CD4-positive, alpha-beta T cell treated with Interferon alpha-2 for 1 hour (primary cell): ENCODE measurements around the gene PRPS1.
"Not testable (repeated sequence)": the region's sequence is repeated elsewhere in the genome, so short reads cannot be mapped to it uniquely, and the experiment has no call there.

Experiments
- DNase-seq, 2 donors: peaks; one replicate each; pipeline ENCODE4 v3.0.0-alpha.2; 2020 to 2022

Gene PRPS1

DNA sequence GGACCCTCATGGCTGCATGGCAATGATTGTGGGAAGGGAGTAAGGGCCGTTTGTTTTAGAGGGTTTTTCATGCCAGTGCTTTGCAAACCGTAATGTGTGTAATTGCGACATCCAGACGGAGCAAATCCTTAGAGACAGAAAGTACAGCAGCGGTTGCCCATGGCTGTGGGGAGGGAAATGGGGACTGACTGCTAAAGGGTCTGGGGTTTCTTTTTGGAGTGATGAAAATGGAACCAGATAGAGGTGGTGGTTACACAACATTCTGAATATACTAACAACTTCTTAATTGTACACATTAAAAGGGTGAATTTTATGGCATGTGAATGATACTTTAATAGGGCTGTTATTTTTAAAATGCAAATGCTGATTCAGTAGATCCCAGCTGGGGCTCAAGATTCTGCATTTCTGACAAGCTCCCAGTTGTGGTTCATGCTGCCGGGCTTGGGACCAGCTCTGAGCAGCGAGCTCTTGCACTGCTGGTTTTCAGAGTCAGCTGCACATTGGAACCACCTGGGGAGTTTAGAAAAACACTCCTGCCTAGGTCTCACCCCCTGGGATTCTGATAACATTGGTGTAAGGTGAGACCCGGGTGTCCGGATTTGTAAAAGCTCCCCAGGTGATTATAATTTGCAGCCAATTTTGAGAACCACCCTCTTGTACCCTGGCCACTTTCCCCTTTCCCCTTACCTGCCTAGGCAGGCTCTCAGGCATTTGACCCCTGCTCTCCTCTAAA is 47.7 kb downstream of the PRPS1 start:
- DNase-seq: peak in 1 of 2 donors; percentile 22

DNA sequence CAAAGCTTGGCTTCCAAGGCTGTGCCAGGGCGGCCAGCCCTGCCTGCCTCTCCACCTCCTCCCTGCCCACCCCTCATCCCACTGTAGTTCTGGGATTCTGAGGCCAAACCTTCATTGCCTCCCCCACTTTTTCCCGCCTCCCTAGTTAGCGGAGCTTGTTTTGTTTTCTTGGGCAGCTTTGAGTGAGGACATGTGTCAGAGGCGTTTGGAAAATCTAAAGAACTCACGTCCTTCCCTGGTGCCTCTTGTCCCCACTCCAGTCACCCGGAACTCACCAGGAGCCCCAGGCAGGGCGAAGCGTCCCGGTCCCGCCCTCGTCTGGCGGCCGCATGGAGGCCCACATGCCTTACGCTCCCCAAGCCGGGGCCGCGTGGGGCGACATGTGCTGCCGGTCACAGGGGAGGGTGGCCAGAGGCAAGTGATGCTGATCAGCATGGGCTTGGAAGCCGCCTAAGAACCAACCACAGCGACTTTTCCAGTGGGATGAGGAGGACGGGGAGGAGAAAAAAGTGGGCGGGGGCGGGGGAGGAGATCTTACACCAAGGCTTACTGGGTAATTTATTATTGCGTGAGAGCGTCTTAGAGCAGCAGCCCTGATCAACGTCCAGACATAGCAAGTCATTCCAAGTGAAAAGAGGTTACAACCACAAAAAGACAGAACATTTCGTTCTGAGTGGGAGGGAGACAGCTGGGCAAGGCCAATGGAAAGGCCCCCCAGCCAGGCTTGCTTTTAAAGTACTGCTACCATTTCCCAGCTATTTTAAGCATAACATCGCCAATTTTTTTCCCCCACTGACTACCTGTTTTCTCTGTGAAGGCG is 48.5 kb downstream of the PRPS1 start:
- peak; percentile 50 to 56 for DNase-seq

DNA sequence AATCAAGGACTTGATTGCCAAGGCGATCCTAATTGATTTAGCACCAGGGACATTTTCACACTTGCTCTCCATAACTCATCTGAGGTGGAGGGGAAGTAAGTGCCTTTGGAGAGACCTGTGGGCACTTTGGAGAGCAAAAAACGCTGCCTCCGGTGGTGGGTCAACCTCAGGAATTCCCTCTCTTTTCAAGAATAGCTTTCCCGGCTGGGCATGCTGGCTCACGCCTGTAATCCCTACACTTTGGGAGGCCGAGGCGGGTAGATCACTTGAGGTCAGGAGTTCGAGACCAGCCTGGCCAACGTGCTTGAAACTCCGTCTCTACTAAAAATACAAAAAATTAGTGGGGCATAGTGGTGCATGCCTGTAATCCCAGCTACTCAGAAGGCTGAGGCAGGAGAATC is 49.2 kb downstream of the PRPS1 start:
- DNase-seq: no peak

DNA sequence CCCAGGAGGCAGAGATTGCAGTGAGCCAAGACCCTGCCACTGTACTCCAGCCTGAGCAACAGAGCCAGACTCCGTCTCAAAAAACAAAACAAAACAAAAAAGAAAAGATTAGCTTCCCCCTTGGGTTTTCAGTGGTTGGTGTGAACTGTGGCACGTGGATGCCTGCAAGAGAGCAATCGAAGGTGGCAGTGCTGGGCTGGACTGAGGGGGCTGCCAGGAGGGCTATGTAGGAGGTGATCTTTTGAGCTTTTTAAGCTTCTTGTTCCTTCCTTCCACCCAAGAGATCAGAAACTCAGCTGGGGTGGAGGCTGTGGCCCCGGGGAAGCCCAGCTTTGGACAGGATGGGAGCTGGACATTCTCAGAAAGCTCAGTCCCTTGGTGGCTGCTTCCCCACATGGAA is 49.6 kb downstream of the PRPS1 start:
- DNase-seq: no peak

DNA sequence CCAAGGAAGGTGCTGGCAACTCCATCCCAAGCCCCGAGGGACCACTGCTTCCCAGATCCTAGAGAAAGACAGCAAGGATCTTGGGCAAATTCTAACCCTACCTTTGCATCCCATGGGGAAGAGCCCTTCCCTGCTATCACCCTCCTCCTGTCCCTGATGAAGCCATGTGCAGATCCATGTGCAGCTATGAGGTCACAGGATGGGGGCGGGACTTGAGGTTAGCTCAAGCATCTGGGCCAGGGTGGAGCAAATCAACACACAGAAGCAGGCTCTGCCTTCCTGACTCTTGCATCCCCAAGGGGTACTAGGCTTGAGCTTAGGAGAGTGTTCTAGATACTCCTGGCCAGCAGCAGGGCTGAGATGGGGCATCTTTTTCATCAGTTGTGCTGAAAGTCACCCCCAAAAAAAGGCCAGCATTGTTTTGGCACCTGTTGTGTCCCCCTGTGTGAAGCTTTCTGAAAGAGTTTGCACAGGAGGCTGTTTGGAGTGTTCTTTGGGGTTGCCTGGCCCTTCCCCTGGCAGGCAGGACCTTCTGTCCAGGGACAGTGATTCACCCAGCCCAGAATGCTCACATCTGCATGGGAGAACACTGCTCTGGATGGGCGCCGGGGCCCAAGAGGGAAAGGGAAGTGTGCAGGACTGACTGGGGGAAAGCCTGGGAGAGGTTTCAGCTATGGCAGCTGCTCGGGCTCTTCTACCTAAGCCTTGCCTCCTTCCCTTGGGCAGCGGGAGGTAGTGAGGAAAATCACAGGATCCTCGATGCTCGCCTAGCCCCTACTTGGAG is 50.8 kb downstream of the PRPS1 start:
- peak; percentile 69 to 74 for DNase-seq

DNA sequence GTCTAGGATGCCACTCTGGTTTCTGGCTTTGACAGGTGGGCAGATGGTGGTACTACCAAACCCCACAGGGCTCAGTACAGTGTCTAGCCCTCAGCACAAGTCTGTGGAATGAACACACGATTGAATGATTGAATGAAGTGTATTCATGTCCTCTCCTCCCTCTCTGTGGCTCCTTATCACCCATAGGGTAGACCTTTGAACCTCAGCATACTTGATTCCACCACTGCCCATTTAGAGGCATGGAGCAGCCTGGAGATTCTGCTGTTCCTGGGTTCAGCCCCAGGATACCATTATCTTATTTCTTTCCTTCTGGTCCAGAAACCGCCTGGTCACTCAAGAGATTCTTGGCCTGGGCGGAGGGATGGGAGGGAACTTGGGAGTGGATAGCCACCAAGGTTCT is 53.9 kb downstream of the PRPS1 start:
- DNase-seq: no peak

DNA sequence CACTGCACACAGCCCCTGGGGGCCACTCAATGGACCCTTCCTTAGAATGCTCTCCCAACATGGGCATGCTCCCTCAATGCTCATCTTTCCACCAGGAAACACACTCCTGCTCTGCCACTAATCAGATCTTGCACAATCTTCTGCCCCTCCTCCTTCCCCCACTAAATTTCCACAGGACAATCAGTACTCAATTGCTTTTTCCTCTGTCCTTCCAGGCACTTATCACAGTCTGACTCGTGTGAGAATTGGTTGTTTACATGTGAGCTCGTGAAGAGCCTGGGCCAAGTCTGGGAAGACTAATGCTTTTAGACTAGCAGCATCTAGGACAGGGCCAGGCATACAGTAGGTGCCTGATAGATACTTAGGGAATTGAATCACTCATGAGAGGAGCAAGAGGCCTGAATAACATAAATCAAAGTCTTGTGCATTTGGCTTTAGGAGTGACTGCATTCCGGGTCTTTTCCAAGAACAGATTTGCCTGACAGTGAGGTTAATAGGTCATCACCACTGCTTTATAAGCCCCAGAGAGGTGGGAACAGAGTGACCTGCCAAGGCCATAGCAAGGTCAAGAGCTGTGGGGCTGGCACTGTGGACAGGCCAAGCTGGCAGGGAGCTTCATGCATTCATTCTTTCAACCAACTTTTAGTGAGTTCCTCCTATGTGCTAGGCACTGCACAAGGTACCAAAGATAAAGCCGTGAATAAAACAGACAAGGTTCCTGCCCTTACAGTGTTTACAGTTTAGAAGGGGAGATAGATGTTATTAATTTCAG is 55.0 kb downstream of the PRPS1 start:
- no peak for DNase-seq

DNA sequence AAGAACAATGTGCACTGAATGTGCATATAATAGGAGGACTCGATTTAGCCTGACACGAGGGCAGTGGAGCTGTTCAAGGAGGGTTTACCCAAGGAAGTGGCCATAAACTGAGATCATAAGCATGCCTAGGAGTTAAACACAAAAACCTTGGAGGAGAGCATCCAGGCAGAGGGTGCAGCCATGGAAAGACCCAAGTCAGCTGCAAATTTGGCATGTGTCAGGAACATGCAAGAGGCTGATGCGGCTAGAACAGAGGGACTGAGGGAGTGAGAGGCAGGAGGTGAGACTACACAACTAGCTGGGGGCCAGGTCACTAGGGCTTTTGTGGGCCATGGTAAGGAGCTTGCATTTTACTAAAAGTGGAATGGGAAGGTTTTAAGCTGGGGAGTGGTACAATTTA is 55.6 kb downstream of the PRPS1 start:
- DNase-seq: no peak

DNA sequence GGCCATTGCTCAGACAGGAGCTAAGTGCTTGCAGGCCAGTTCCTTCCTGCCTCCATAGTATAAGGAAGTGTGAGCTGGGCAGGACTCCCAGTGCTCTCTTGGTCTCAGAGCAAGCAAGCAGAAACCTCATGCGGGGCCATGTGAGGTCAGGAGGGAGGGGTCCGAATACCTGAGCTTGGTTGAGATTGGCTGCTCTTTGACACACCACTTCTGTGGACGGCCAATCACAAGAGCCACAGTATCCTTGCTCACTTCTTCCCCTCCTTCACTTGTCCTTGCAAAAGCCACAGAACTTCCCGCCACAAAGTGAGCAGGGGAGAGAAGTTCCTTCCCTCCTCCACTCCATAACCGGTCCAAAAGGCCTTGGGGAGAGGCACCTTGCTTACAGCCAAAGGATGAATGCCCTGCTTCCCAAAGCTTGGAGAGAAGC is 56.7 kb downstream of the PRPS1 start:
- peak; percentile 30 to 50 for DNase-seq

DNA sequence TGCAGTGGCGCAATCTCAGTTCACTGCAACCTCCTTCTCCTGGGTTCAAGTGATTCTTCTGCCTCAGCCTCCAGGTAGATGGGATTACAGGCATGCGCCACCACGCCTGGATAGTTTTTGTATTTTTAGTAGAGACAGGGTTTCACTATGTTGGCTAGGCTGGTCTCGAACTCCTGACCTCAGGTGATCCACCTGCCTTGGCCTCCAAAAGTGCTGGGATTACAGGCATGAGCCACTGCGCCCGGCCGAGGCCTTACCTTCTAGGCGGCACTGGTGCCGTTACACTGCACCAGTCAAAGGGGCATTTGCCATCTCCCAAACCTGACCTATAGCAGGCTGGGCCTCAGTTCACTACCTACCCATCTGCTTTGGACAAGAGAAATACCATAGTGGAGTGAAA is 57.3 kb downstream of the PRPS1 start:
- not testable (repeated sequence) for DNase-seq

DNA sequence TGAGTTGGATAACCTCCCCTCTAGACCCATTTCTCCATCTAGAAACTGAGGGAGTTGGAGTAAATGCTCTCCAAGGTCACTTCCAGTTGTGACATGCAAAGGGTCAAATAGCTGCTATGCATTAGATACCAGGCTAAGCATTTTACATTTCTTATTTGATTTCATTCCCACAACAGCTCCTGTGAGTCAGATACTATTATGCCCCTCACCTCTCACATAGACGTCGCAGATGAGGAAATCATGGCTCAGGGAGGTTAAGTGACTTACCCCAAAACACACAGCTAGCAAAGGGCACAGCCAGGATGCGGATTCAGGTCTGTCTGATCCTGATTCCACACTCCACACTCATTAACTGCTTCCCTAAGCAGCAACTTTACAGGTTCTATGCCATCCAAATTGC is 57.7 kb downstream of the PRPS1 start:
- no peak for DNase-seq

DNA sequence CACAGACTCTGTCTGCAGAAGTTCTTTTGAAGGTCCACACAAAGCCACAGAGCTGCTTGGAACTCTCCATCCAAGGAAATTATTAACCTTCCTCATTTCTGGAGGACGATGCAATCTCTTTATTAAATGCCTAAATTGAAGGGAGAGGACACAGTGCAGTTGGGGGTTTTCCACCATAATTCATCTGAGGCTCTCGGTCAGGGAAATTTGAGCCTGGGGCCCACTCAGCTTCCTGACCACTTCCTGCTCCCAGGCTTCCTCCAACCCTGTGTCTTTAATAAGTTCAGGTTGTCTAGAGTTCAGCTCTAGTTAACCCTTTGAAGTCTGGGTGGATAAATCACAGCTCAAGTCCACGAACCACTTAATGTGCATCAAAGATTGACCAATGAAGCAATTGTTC is 58.5 kb downstream of the PRPS1 start:
- DNase-seq: no peak

DNA sequence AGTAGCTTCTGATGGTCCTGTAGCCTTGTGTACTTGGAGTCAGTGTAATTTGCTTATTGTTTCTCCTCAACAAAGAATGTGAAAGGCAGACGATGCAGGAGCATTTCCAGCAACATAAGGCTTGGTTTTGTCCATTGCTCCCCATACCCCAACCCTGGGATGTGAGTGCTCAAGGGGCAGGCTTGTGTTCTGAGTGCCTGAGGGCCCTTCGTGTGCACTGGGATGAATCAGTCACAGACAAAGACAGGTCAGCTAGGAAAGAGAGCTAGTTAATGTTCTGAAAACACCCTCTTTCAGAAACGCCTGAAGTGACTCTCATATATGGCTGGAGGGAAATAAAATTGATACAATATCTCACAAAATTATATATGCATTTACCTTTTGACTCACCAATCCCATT is 59.1 kb downstream of the PRPS1 start:
- DNase-seq: no peak

DNA sequence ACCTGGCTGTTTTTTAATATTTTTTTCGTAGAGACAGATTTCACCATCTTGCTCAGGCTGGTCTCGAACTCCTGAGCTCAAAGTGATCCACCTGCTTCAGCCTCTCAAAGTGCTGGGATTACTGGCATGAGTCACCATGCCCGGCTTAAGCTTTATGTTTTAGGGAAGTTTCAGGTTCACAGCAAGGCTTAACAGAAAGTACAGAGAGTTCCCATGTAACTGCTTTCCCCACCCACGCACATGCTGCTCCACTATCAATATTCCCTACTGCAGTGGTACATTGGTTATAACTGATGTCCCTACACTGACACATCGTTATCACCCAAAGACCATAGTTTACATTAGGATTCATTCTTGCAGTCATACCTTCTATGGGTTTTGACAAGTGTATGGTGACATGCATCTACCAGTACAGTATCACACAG is 62.7 kb downstream of the PRPS1 start:
- DNase-seq: no peak

DNA sequence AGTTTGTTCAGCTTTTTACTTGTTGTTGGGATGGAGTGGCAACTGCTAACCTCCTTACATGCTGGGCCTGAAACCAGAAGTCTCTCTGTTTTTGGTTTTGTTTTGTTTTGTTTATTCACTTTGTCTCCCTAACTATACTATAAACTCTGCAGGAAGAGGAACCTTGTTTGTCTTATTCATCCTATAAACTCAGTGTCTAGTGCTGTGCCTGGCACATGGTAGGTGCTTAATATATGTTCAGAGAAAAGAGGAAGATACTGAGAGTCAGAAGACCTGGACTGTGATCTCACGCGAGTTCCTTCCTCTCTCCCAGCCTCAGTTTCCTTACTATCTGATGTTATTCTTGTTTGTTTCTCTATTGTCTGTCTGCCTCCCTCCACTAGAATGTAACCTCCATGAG is 71.3 kb downstream of the PRPS1 start:
- no peak for DNase-seq

DNA sequence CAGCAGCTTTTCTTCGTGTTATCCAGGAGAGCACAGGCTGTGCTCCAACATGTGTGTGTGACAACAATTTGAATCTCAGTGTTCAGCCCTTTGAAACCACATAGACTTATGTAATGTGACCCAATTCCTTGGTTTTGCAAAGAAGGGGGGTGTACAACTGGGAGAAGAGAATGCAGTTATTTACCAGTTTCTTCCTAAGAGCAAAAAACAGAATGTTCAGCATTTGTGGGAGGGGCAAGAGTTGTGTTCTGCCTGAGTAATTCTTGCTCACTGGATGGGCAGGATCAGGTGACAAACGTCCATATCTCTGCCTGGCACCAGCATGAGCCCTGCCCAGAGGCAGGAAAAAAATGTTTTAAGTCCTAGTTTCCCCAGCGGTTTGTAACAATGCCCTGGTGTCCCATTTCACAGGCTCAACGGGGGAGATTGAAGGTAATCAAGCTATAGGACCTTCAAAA is 72.0 kb downstream of the PRPS1 start:
- no peak for DNase-seq
